GM18507 (cell line): ENCODE measurements around the gene CEP70.
A peak's percentile ranks its signal among the peaks of the same experiment; 100 is the strongest.
"Not testable (repeated sequence)": the region's sequence is repeated elsewhere in the genome, so short reads cannot be mapped to it uniquely, and the experiment has no call there.

Experiments
- DNase-seq: peaks from one replicate; pipeline ENCODE4 v3.0.0; 2011; ENCODE audit warnings: low read depth; ENCODE audit not compliant: insufficient read length; ENCODE audit errors: extremely low spot score
- FAIRE-seq: peaks from 2 replicates; lab custom pipeline; 2011; peaks lifted over from hg19 to GRCh38; lab: Jason Lieb, UNC

Gene CEP70

GRCh38 chr3:138593488-138594149 lies 441 bp downstream of the CEP70 start:
- DNase-seq, result no peak

GRCh38 chr3:138591392-138591791 lies 2.7 kb downstream of the CEP70 start:
- FAIRE-seq (no peak), DNase-seq (no peak)

More at GRCh38 chr3:138593488-138594149, 441 bp downstream of the CEP70 start:
- FAIRE-seq, result no peak

GRCh38 chr3:138588445-138588844 lies 5.6 kb downstream of the CEP70 start:
- no peak for FAIRE-seq

DNA sequence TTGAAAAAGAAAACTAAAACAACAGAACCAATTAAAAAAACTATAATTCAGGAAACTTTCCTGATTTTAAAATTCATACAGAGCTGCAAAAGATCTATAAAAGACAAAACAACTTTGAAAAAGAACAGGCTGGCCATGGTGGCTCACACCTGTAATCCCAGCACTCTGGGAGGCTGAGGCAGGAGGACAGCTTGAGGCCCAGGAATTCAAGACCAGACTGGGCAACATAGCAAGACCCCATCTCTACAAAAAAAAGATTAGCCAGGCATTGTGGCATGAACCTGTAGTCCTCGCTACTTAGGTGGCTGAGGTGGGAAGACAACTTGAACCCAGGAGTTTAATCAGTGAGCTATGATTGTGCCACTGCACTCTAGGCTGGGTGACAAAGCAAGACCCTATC lies 6.7 kb downstream of the CEP70 start:
- DNase-seq (no peak), FAIRE-seq (no peak)

More at GRCh38 chr3:138588445-138588844, 5.6 kb downstream of the CEP70 start:
- no peak for DNase-seq

- FAIRE-seq (no peak), DNase-seq (no peak)
Observed at GRCh38 chr3:138578961-138579574, 15.0 kb downstream of the CEP70 start.

- peak; percentile 77 for FAIRE-seq
- DNase-seq, result no peak
Observed at GRCh38 chr3:138578141-138578540, 15.9 kb downstream of the CEP70 start.

DNA sequence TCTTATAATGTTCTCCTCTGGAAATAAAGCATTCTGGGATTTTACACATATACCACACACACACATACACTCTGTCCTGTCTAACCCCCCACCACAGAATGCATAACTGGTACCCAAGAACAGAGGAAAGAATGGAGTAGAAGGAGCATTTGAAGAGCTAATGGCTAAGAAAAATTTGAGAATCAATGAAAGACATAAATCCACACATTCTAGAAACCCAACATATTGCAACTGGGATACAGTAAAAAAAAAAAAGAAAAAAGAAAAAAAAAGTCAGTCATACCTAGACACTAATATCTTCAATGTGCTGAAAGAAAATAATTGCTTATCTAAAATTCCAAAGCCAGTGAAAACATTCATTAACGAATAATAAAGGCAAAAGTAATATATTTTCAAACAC lies 20.9 kb downstream of the CEP70 start:
- no peak for FAIRE-seq
- DNase-seq, result no peak

GRCh38 chr3:138569624-138570023 lies 24.4 kb downstream of the CEP70 start:
- not testable (repeated sequence) for DNase-seq, FAIRE-seq

- DNase-seq, result no peak
Observed at GRCh38 chr3:138569090-138569489, 25.0 kb downstream of the CEP70 start.

GRCh38 chr3:138567403-138567802 lies 26.7 kb downstream of the CEP70 start:
- DNase-seq (no peak), FAIRE-seq (no peak)

More at GRCh38 chr3:138569090-138569489, 25.0 kb downstream of the CEP70 start:
- no peak for FAIRE-seq

DNA sequence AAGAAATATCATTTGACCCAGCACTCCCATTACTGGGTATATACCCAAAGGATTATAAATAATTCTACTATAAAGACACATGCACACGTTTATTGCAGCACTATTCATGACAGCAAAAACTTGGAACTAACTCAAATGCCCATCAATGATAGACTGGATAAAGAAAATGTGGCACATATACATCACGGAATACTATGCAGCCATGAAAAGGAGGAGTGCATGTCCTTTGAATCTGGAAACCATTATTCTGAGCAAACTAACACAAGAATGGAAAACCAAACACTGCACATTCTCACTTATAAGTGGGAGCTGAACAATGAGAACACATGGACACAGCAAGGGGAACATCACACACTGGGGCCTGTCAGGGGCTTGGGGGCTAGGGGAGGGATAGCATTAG lies 27.8 kb downstream of the CEP70 start:
- FAIRE-seq, DNase-seq: not testable (repeated sequence)

GRCh38 chr3:138562902-138563301 lies 31.2 kb downstream of the CEP70 start:
- not testable (repeated sequence) for DNase-seq, FAIRE-seq

DNA sequence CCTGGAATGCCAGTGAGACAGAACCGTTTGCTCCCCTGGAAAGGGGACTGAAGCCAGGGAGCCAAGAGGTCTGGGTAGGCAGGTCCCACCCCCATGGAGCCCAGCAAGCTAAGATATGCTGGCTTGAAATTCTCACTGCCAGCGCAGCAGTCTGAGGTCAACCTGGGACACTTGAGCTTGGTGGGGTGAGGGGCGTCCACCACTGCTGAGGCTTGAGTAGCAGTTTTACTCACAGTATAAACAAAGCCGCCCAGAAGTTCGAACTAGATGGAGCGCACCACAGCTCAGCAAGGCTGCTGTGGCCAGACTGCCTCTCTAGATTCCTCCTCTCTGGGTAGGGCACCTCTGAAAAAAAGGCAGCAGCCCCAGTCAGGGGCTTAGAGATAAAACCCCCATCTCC lies 33.6 kb downstream of the CEP70 start:
- no peak for FAIRE-seq
- DNase-seq, result no peak

DNA sequence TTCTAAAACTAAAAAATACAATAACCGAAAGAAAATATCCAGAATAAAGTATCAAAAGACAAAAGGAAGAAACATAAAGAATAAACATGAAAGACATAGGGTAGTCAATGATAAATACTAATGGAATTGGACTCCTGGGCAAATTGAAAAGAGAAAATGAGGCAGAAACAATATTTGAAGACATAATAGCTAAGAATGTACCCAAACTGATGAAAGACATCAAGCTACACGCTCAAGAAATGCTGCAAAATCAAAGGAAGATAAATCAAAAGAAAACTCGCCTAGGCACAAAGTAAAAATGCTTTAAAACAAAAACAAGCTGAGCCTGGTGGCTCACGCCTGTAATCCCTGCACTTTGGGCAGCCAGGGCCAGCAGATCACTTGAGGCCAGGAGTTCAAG lies 34.9 kb downstream of the CEP70 start:
- DNase-seq (no peak), FAIRE-seq (no peak)

DNA sequence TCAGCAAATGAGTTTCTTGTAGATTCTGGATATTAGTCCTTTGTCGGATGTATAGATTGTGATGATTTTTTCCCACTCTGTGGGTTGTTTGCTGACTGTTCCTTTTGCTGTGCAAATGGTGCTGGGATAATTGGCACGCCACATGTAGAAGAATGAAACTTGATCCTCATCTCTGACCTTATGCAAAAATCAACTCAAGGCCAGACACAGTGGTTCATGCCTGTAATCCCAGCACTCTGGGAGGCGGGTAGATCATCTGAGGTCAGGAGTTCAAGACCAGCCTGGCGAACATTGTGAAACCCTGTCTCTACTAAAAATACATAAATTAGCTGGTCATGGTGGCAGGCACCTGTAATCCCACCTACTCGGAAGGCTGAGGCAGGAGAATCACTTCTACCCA lies 39.3 kb downstream of the CEP70 start:
- not testable (repeated sequence) for DNase-seq

GRCh38 chr3:138550958-138551357 lies 43.1 kb downstream of the CEP70 start:
- not testable (repeated sequence) for DNase-seq, FAIRE-seq

More for the DNA sequence above, 39.3 kb downstream of the CEP70 start:
- FAIRE-seq, result not testable (repeated sequence)

DNA sequence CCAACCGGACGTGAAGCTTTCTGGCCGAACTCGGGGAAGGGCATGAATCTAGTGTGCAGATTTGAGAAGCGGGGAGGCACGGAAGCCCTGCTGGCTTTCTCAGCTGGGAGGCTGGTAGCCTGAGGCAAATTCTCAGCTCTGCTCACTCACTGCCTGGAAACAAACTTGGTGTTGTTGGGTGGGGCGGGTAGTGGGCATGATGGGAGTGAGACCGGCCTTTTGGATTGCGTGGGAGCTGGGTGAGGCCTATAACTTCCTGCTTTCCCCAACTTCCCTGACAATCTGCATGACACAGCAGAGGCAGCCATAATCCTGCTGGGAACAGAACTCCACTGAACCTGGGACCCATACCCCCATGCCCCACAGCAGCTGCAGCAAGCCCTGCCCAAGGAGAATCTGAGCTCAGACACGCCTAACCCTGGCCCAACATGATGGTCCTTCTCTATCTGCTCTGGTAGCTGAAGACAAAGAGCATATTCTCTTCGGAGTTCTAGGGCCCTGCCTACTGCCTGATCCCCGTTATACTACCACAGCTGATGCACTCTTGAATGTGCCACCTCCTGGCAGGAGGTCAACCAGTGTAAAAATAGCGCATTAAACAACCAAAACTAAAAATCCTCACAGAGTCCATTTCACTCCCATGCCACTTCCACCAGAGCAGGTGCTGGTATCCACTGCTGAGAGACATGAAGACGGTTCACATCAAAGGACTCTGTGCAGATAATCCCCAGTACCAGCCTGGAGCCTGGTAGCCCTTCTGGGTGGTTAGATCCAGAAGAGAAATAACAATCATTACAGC lies 44.7 kb downstream of the CEP70 start:
- DNase-seq, result no peak
- FAIRE-seq, result no peak

DNA sequence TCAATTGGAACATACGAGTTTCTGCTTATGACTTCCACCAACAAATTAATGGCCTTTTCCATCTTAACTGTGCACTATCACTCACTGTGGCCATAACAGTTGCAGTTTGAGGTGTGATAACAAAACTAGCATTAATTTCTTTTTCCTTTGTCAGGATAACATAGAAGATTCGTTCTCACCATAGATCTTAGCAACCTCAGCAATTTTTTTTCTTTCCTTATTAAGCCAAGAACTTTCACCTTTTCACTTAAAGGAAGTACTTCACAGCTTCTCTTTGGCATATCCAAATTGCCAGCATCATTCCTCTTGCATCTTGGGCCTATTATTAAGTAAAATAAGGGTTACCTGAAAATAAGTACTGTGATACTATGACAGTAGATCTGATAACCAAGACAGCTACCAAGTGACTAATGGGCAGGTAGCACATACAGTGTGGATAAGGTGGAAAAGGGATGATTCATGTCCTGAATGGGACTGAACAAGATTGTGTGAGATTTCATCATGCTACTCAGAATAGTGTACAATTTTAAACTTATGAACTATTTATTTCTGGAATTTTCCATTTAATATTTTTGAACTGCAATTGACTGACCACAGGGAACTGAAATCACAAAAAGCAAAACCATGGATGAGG lies 46.6 kb downstream of the CEP70 start:
- FAIRE-seq (no peak), DNase-seq (no peak)

DNA sequence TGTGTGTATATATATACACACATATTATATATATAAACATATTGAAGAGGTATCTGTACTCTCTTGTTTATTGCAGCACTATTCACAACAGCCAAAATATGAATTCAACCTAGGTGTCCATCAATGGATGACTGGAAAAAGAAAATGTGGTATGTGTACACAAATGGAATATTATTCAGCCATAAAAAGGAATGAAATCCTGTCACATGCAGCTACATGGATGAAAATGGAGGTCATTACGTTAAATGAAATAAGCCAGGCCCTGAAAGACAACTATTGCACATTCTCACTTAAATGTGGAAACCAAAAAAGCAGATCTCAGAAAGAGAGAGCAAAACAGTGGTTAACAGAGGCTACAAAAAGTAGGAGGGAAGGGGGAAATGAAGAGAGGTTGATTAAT lies 49.5 kb downstream of the CEP70 start:
- no peak for DNase-seq
- FAIRE-seq, result no peak

DNA sequence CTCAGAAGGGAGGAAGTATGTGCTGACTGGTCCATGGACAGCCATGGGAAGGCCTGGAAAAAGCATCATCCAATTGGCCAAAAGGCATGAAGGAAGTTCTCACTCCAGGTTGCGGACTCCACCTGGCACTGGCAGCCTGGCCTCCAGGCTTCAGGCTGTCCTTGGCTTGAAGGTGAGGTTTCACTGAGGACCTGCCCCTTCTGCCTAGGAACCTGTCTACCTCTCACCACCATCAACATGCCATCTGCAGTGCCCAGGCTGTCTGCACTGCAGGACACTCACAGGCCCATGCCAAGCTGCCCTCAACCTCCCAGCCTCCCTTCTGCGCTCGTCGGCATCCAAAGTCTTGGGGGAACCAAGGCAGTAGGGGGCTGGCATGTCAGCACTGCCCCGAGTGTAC lies 51.1 kb downstream of the CEP70 start:
- FAIRE-seq, result no peak
- DNase-seq, result no peak
